Measurements from ENCODE around the gene SDK1.

DNA sequence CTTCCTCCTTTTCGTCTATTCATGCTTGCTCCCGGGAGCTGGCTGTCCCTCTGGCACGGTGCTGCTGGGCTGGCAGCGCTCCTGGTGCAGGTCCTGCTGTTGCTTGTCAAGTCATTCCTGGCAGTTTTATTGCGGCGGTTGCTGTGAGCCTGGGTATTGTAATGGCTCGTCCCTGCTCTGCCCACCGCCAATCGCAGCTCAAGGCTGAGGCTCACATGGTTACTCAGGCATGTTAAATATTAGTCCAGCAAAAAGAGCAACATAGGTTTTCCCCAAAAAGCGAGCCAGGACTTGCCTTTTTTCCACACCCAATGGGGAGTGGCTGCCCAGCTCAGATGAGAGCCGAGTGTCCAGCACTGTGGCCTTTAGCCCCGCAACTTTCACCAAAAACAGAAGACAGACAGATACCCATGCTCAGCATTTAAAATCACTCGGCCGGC is 888.1 kb downstream of the SDK1 start:
- TF ChIP-seq EZH2phosphoT487 (IDR thresholded peaks at IDR 0.05; ENCODE audit: unreplicated experiment) (no peak), POLR2AphosphoS5 (IDR thresholded peaks at IDR 0.05; ENCODE audit: low read depth) (no peak), EZH2 (IDR thresholded peaks at IDR 0.05; ENCODE audit: low read depth, unreplicated experiment) (no peak), STAT1 (IDR thresholded peaks at IDR 0.05; ENCODE audit: unreplicated experiment) (no peak), CREB1 (CRISPR knock-in tag; IDR thresholded peaks at IDR 0.05; ENCODE audit: low read depth) (no peak), JUNB (IDR thresholded peaks at IDR 0.05; ENCODE audit: unreplicated experiment) (no peak), NANOG (IDR thresholded peaks at IDR 0.05; ENCODE audit: borderline replicate concordance) (no peak), ZNF331 (CRISPR knock-in tag; IDR thresholded peaks at IDR 0.05; ENCODE audit: low read depth) (no peak)
- TF ChIP-seq, protein P1, sequence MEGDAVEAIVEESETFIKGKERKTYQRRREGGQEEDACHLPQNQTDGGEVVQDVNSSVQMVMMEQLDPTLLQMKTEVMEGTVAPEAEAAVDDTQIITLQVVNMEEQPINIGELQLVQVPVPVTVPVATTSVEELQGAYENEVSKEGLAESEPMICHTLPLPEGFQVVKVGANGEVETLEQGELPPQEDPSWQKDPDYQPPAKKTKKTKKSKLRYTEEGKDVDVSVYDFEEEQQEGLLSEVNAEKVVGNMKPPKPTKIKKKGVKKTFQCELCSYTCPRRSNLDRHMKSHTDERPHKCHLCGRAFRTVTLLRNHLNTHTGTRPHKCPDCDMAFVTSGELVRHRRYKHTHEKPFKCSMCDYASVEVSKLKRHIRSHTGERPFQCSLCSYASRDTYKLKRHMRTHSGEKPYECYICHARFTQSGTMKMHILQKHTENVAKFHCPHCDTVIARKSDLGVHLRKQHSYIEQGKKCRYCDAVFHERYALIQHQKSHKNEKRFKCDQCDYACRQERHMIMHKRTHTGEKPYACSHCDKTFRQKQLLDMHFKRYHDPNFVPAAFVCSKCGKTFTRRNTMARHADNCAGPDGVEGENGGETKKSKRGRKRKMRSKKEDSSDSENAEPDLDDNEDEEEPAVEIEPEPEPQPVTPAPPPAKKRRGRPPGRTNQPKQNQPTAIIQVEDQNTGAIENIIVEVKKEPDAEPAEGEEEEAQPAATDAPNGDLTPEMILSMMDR (conservative IDR thresholded peaks at IDR 0.05; ENCODE audit: low read depth in 2 of 2): no peak
- TF ChIP-seq, protein P2, sequence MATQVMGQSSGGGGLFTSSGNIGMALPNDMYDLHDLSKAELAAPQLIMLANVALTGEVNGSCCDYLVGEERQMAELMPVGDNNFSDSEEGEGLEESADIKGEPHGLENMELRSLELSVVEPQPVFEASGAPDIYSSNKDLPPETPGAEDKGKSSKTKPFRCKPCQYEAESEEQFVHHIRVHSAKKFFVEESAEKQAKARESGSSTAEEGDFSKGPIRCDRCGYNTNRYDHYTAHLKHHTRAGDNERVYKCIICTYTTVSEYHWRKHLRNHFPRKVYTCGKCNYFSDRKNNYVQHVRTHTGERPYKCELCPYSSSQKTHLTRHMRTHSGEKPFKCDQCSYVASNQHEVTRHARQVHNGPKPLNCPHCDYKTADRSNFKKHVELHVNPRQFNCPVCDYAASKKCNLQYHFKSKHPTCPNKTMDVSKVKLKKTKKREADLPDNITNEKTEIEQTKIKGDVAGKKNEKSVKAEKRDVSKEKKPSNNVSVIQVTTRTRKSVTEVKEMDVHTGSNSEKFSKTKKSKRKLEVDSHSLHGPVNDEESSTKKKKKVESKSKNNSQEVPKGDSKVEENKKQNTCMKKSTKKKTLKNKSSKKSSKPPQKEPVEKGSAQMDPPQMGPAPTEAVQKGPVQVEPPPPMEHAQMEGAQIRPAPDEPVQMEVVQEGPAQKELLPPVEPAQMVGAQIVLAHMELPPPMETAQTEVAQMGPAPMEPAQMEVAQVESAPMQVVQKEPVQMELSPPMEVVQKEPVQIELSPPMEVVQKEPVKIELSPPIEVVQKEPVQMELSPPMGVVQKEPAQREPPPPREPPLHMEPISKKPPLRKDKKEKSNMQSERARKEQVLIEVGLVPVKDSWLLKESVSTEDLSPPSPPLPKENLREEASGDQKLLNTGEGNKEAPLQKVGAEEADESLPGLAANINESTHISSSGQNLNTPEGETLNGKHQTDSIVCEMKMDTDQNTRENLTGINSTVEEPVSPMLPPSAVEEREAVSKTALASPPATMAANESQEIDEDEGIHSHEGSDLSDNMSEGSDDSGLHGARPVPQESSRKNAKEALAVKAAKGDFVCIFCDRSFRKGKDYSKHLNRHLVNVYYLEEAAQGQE (IDR thresholded peaks at IDR 0.05; ENCODE audit: unreplicated experiment): no peak
- TF ChIP-seq, protein P3, sequence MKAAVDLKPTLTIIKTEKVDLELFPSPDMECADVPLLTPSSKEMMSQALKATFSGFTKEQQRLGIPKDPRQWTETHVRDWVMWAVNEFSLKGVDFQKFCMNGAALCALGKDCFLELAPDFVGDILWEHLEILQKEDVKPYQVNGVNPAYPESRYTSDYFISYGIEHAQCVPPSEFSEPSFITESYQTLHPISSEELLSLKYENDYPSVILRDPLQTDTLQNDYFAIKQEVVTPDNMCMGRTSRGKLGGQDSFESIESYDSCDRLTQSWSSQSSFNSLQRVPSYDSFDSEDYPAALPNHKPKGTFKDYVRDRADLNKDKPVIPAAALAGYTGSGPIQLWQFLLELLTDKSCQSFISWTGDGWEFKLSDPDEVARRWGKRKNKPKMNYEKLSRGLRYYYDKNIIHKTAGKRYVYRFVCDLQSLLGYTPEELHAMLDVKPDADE (IDR thresholded peaks at IDR 0.05): no peak

Measured in GM23338 (cell line).